Pons (tissue), 1 donor: Measurements from ENCODE around the gene CCDC3.

Source experiments
- DNase-seq: peaks from one replicate; pipeline ENCODE4 v3.0.0-alpha.2; 2016; ENCODE audit warnings: low spot score

CCDC3 gene

GRCh38 chr10:12961416-12962205, 39.9 kb downstream of the CCDC3 start:
- no peak for DNase-seq

DNA sequence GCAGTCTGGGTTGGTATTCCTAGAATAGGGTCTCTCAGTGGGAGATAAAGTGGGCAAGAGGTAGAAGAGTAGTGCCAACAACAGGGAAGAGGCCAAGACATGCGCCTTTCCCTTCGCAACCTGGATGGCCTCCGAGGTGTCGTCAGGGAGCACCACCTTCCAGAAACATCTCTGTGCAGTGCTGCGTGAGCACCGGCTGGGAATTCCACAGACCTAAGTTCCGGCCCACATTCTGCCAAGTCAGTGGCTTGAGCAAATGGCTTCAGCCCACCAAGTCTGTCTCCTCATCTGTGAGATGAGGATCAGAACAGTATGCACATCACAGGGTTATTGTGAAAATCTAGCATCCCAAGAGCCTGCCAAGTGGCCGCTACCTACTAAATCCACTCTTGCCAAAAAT, 40.6 kb downstream of the CCDC3 start:
- no peak for DNase-seq

DNA sequence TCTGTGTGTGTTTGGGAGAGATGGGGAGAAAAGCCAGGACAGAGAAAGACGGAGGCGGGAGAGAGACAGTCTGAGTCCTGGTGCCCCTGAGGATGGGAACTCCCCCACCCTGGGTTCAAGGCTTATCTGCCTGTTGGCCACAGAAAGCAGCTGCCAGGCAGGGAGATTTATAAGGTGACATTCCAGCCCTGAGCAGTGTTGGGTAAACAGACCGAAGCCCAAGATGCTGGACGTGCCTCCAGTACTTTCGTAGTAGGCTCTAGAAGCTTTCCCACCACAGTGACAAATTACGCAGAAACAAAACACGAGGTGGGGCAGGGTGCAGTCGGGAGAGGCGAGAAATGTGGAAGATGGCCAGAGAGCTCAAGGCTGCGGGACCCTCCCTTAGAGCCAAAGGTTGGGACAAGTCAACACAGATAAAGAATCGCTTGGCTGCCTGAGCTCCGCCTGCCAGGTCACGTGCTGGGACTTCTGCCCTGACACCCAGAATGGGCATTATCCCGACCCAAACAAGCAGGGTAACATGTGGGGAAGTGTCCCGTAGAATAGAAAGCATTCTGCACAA, 41.1 kb downstream of the CCDC3 start:
- DNase-seq, result no peak

DNA sequence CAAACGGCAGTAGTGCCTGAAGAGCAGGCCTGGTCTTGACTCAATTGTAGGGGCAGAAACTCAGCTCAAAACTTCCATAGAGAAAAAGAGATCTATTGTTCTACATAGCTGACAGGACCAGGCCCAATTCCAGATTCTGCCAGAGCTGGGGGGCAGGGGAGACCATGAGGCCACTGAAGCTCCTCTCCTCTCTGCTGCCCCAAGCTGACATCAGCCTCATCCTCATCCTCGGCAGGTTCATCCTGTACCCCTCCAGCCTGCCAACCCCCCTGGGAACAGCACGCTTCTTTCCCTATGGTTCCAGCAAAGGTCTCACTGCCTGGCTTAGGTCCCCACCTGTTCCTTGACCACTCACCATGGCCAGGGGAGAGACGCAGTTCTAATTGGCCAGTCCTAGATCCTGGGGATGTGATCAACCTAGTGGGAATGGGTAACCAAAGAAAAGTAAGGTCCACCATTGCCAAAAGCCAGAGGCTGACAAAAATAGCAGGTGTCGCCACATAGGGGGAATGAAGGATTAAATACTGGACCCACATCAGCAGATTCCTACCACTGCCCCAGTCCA, 42.9 kb downstream of the CCDC3 start:
- no peak for DNase-seq

DNA sequence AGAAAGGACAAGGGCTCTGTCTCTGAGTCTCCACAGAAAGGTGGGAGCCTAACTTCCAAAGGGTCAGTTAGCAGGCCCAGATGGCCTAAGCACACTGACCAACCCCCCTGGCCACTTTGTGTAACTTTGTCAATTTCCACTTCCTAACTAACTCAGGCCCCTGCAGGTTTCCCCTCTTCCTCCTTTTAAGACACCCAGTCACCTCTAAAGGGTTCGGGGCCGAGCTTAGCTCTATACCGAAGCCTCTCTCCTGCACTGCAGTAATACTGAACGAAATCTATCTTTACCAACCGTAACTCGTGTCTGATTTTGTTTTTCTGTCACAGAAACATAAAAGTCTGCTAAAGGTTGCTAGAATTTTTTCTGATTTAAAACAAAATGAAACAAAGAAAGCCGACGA, 44.4 kb downstream of the CCDC3 start:
- no peak for DNase-seq

- DNase-seq, result no peak
These were observed 46.6 kb downstream of the CCDC3 start for GRCh38 chr10:12954866-12955265.

- no peak for DNase-seq
These were observed 50.9 kb downstream of the CCDC3 start for GRCh38 chr10:12950583-12951128.

DNA sequence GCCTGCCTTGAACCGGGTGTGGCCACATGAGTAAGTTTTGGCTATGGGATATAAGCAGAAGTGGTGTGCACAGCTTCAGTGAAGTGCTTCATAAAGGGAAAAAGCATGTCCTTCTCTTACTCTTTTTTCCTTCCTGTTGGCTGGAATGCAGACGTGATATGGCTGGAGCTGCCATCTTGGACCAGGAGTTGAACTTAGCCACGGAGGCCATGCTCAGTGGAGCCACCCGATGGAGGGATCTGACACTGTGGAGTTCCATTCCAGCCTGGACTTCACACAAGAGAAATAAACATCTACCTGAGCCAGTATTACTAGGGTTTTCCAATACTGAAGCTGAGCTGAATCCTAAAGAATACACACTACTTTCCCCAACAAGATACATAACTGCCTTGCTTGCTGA, 52.3 kb downstream of the CCDC3 start:
- DNase-seq, result no peak

DNA sequence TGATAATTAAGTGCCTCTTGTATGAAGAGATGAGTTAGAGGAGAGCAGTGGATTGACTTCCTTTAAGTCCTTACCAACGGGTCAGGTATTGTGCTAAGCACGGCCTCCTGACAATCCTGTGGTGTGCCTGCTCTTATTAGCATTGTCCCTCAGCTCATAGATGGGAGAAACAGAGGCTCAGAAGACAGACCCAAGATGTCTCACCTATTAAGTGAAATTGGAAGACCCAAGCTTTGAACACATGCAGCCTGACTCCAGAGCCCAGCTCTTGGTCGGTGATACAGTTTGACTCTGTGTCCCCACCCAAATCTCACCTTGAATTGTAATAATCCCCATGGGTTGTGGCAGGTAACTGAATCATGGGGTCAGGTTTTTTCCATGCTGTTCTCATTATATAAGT, 53.8 kb downstream of the CCDC3 start:
- DNase-seq, result no peak

DNA sequence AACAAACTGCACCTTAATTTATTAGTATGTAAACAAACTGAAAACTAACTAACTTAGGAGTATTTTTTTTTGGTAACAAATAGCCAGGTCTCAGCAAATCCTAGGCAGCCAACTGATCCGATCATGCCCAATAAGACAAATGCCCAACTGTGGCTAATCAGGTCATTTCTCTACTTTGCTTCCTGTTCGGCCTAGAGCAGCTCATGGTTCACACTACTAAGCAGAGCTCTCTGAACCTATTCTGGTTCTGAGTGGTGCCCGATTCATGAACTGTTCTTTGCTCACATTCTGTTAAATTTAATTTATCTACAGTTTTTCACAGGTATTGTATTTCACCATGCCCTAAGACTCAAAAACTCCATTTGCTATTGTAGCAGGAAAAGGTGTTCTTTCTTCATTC, 55.1 kb downstream of the CCDC3 start:
- no peak for DNase-seq

- no peak for DNase-seq
These were observed 55.7 kb downstream of the CCDC3 start for GRCh38 chr10:12945690-12946359.

DNA sequence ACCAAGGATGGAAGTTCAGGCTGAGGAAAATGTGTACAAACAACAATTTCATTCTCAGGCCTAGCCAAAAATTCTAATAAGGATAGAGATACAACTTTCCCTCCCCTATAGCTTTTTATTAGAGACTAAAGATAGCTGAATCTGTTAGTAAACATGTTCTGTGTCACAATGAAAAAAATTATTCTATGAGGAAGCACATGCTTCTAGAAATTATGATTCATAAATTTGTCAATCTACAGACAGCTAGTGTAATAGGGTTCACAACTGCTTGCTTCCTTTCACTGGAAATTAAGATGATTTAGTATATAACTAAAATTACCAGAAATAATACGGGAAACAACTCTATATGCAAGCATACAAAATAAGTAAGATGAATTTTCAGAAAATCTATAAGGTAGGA, 56.6 kb downstream of the CCDC3 start:
- no peak for DNase-seq

- DNase-seq, result no peak
These were observed 58.1 kb downstream of the CCDC3 start for GRCh38 chr10:12943425-12943824.

GRCh38 chr10:12941966-12942365, 59.5 kb downstream of the CCDC3 start:
- DNase-seq, result no peak

GRCh38 chr10:12940791-12941190, 60.7 kb downstream of the CCDC3 start:
- DNase-seq, result no peak

DNA sequence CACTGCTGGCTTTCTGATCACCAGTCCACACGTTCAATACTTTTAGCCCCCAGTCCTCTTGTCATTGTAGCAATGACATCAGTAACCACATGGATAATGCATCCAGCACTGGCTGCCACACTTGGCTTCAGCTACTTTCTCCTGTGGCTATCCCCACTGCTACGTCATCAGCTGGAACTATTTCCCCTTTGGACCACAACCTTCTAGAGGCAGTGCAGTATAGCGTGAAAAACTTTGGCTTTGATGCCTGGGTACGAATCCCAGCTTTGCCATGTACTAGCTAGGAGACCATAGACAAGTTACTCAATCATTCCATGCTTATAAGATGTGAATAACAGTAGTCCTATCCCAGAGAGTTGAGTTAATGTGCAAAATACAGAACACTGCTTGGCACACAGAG, 63.2 kb downstream of the CCDC3 start:
- no peak for DNase-seq

DNA sequence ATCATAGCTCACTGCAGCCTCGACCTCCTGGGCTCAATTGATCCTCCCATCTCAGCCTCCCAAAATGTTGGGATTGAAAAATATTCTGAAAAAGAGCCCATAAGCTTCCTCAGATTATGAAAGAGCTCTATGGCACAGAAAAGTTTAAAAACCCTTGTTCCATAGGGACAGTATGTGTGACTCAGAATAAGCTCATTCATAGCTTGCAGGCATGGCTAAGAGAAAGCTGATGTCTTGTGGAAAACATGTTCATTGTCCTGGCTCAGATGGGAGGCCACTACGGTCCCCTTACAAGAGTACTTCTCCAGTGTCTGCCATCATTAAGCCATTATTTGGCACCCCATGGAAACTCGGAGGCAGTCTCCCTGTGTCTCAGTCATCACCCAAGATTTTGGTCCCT, 64.0 kb downstream of the CCDC3 start:
- no peak for DNase-seq

DNA sequence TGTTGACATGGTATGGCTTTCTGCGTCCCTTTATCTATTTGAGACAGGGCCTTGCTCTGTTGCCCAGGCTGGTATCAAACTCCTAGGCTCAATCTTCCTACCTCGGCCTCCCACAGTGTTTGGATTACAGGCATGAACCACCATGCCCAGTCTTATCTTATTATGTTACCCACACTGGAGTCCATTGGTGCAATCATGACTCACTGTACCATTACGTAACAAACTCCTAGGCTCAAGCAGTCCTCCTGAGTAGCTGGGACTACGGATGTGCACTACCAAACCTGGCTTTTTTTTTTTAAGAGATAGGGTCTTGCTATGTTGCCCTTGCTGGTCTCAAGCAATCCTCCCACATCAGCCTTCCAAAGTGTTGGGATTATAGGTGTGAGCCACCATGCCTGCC, 66.7 kb downstream of the CCDC3 start:
- no peak for DNase-seq

- no peak for DNase-seq
These were observed 72.1 kb downstream of the CCDC3 start for GRCh38 chr10:12929381-12929780.

DNA sequence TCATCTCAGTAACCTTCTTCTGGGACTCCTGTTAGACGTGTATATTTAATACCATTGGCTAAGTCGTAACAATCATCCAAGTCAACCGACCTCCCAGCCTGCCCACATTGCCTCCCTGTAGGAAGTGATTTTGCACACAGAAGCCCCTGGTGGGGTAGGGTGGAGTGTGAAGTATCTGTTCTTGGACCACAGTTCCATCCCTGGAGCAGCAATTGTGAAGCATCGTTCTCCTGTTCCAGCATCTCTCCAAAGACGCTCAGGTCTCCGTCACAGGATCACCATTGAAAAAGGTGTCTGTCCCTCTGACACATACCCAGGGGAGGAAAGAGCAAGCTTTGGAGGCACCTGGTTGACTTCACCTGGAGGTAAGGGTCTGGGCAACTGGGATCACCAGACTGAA, 72.9 kb downstream of the CCDC3 start:
- no peak for DNase-seq

GRCh38 chr10:12927896-12928295, 73.6 kb downstream of the CCDC3 start:
- no peak for DNase-seq

DNA sequence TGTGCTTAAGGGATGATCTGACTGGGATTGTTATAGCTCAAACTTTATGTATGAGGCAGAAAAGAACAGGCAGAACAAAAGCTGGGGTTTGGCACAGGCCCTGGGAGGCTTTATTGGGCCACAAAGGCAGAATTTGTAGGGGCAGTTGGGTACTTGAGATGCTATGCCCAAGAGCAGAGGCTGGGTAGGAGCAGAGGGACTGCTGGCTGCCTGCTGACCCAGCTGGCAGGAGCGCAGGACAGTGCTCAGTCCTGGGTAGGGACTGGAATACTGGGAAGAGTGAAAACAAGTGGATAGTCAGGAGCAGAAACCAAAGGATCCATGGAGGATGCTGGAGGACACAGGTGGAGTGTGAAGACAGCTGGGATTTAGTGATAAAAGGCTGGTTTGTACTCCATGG, 75.7 kb downstream of the CCDC3 start:
- no peak for DNase-seq

GRCh38 chr10:12924911-12925310, 76.6 kb downstream of the CCDC3 start:
- DNase-seq, result no peak
